ENCODE results near the gene RAB29. TPM values are rescaled to one million over a fixed set of nuclear protein-coding genes. Genes with fewer than 3 reads are reported as not detected.

Gene RAB29
- total RNA-seq, 1 experiment from 2014 or later = 15.1 TPM

GRCh38 chr1:205746757-205747412 is 28.4 kb downstream of the RAB29 start:
- ATAC-seq (no peak), DNase-seq (ENCODE audit: low read depth, low spot score) (no peak)
- Histone ChIP-seq H3K9me3 (ENCODE audit: control insufficient read depth, insufficient read depth, low read depth, low read length) (no peaks in the 10 kb centered on the region), H3K4me1 (ENCODE audit: control insufficient read depth, insufficient read depth, low read length) (peaks cover 39% of the 10 kb centered on the region), H3K4me3 (ENCODE audit: low read depth in 2 of 2, low read length in 2 of 2) (peak overlapping the region; percentile 26 to 98), H3K27me3 (ENCODE audit: control insufficient read depth, insufficient read depth, low read length) (no peaks in the 10 kb centered on the region), H3K36me3 (ENCODE audit: control insufficient read depth, insufficient read depth, low read length) (peaks cover 4% of the 10 kb centered on the region; the same call in 1 of the 2 replicates), H3K27ac (ENCODE audit: low read length) (peak overlapping the region; percentile 98)
- CTCF ChIA-PET = interaction anchor here (0.5 to 0.7 kb wide), 2 partner anchors 55 to 59 kb away, joined by 3 to 4 read pairs; no protein-coding TSS in a partner anchor
- BruUV-seq (replicated peaks) = no TSS peak
- intact Hi-C loops (cut with micrococcal nuclease; ENCODE audit: unreplicated experiment) = no loop called here
- POLR2A ChIA-PET = no interaction called here
- in situ Hi-C loops (cut with HindIII; ENCODE audit: low pct_unique_long_range_greater_than_20kb, low sequenced_read_pairs) = no loop called here
- TF ChIP-seq SIN3A (IDR thresholded peaks at IDR 0.05; ENCODE audit: borderline replicate concordance, insufficient read depth, low read depth, low read length) (no peak), POLR2AphosphoS5 (IDR thresholded peaks at IDR 0.05; ENCODE audit: low read depth, low read length) (0 out of 2 replicates have a peak, but pooled peaks have one; percentile 4)

- Histone ChIP-seq H3K27me3 (ENCODE audit: control insufficient read depth, insufficient read depth, low read length) (no peaks in the 10 kb centered on the region), H3K9me3 (ENCODE audit: control insufficient read depth, insufficient read depth, low read depth, low read length) (no peaks in the 10 kb centered on the region), H3K4me1 (ENCODE audit: control insufficient read depth, insufficient read depth, low read length) (peaks cover 39% of the 10 kb centered on the region), H3K36me3 (ENCODE audit: control insufficient read depth, insufficient read depth, low read length) (peaks cover 4% of the 10 kb centered on the region; the same call in 1 of the 2 replicates), H3K27ac (ENCODE audit: low read length) (no peak overlapping the region), H3K4me3 (ENCODE audit: low read depth in 2 of 2, low read length in 2 of 2) (no peak overlapping the region)
- BruUV-seq (replicated peaks) = no TSS peak
- intact Hi-C loops (cut with micrococcal nuclease; ENCODE audit: unreplicated experiment) (no loop called here), in situ Hi-C loops (cut with HindIII; ENCODE audit: low pct_unique_long_range_greater_than_20kb, low sequenced_read_pairs) (no loop called here)
- no peak for ATAC-seq
- no peak for DNase-seq (ENCODE audit: low read depth, low spot score)
- ChIA-PET CTCF (no interaction called here), POLR2A (no interaction called here)
- no peak for TF ChIP-seq SIN3A (IDR thresholded peaks at IDR 0.05; ENCODE audit: borderline replicate concordance, insufficient read depth, low read depth, low read length)
- TF ChIP-seq POLR2AphosphoS5 (IDR thresholded peaks at IDR 0.05; ENCODE audit: low read depth, low read length) = no peak
- no peak for TF ChIP-seq REST (IDR thresholded peaks at IDR 0.05; ENCODE audit: insufficient read depth in 1 of 2, low read depth in 2 of 2, low read length in 1 of 2)
- no peak for TF ChIP-seq CTCF (IDR thresholded peaks at IDR 0.05)
- TF ChIP-seq TCF7L2 (IDR thresholded peaks at IDR 0.05; ENCODE audit: low read depth, low read length) = no peak
Observed at GRCh38 chr1:205744403-205744802, 30.9 kb downstream of the RAB29 start.

- ChIA-PET POLR2A (no interaction called here), CTCF (no interaction called here)
- Histone ChIP-seq H3K9me3 (ENCODE audit: control insufficient read depth, insufficient read depth, low read depth, low read length) (no peaks in the 10 kb centered on the region), H3K36me3 (ENCODE audit: control insufficient read depth, insufficient read depth, low read length) (peaks cover 4% of the 10 kb centered on the region; the same call in 1 of the 2 replicates), H3K27ac (ENCODE audit: low read length) (peak overlapping the region; percentile 18), H3K27me3 (ENCODE audit: control insufficient read depth, insufficient read depth, low read length) (no peaks in the 10 kb centered on the region), H3K4me1 (ENCODE audit: control insufficient read depth, insufficient read depth, low read length) (peaks cover 43% of the 10 kb centered on the region), H3K4me3 (ENCODE audit: low read depth in 2 of 2, low read length in 2 of 2) (no peak overlapping the region)
- in situ Hi-C loops (cut with HindIII; ENCODE audit: low pct_unique_long_range_greater_than_20kb, low sequenced_read_pairs) (no loop called here), intact Hi-C loops (cut with micrococcal nuclease; ENCODE audit: unreplicated experiment) (no loop called here)
- TF ChIP-seq TCF7L2 (IDR thresholded peaks at IDR 0.05; ENCODE audit: low read depth, low read length) (no peak), CTCF (IDR thresholded peaks at IDR 0.05) (no peak; the same call in 1 of the 2 replicates), SIN3A (IDR thresholded peaks at IDR 0.05; ENCODE audit: borderline replicate concordance, insufficient read depth, low read depth, low read length) (no peak), POLR2AphosphoS5 (IDR thresholded peaks at IDR 0.05; ENCODE audit: low read depth, low read length) (no peak; the same call in 1 of the 2 replicates), REST (IDR thresholded peaks at IDR 0.05; ENCODE audit: insufficient read depth in 1 of 2, low read depth in 2 of 2, low read length in 1 of 2) (no peak)
- DNase-seq (ENCODE audit: low read depth, low spot score) (no peak), ATAC-seq (no peak)
- no TSS peak for BruUV-seq (replicated peaks)
Observed at GRCh38 chr1:205743977-205744376, 31.3 kb downstream of the RAB29 start.
